Large intestine (tissue), 3 donors: ENCODE measurements around the gene FARS2. TPM values are rescaled to one million over a fixed set of nuclear protein-coding genes. Genes with fewer than 3 reads are reported as not detected.
"Not testable (repeated sequence)": the region's sequence is repeated elsewhere in the genome, so short reads cannot be mapped to it uniquely, and the experiment has no call there.

ENCODE experiments used
- DNase-seq, 2 donors: peaks; one replicate each; pipeline versions ENCODE4 v3.0.0 to v3.0.0-alpha.2; 2013
- H3K27ac ChIP-seq: one replicate; pipeline ENCODE4 v1.5.1; 2013; ENCODE audit warnings: low read length
- H3K27me3 ChIP-seq: 2 replicates; pipeline ENCODE4 v1.6.1; 2013; ENCODE audit warnings: low read length; ENCODE audit not compliant: control insufficient read depth, insufficient read depth
- H3K36me3 ChIP-seq: 2 replicates; pipeline ENCODE4 v1.6.1; 2013; ENCODE audit warnings: low read length; ENCODE audit not compliant: control insufficient read depth, insufficient read depth
- H3K4me1 ChIP-seq: one replicate; pipeline ENCODE4 v1.6.1; 2013; ENCODE audit warnings: low read length; ENCODE audit not compliant: control insufficient read depth, insufficient read depth
- H3K4me3 ChIP-seq: one replicate; pipeline ENCODE4 v1.5.1; 2013; ENCODE audit warnings: low read length
- H3K9me3 ChIP-seq: one replicate; pipeline ENCODE4 v1.6.1; 2013; ENCODE audit warnings: mild to moderate bottlenecking, low read depth, low read length, moderate library complexity; ENCODE audit not compliant: control insufficient read depth
- WGBS: methylation state at CpG from one replicate; pipeline ENCODE4 v1.1.5; 2013; ENCODE audit warnings: low lambda C conversion rate; ENCODE audit not compliant: insufficient coverage; 5-methylcytosine and 5-hydroxymethylcytosine counted together
- polyA plus RNA-seq: library from polyadenylated mRNA; unstranded; fragments of 120-200 nt; gene quantifications from one replicate; pipeline ENCODE4 v1.2.1, GENCODE V29; 2013

FARS2 gene
- polyA plus RNA-seq, 1 donor: 14.3 TPM

DNA sequence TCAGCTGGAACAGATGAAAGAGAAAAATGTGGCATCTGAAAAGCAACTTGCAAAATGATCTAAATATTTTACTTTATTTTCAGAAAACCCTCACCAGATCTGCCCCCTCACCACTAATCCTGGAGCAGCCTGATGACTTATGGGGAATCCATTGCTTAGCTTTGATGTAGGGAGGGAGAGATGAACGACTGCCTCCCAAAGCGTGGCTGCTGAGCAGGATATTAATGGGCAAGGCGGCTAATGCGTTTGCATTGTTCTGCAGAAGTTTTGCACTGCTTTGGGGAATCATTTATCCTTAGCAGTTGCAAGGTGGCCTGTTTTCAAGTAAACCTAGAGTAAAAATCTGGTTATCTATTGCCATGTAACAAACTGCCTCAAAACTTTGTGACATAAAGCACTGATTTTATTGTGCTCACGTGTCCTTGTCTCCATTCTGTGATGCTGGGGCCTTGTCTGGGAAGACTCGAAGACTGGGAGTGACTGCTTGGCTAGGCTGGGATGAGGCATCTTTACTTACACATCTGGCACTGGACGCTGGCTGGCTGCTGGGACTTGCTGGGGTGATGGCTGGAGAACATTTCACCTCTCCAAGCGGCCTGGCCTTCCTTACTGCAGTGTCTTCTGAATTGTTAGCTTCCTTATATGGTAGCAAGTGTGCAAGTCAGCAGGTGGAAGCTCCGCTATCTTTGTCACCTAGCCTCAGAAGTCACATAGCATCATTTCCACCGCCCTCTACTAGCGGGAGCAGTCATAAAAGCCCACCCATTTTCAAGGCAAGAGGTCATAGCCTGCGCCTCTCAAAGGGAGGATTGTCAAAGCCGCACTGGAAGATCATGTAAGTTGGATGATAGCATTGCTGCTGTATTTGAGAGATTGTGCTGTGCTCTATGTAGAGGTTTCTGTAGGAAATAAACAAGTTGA is 432.2 kb downstream of the FARS2 start:
- Histone ChIP-seq H3K9me3 (no peaks in the 10 kb centered on the region), H3K4me3 (no peak overlapping the region), H3K27ac (no peak overlapping the region), H3K4me1 (no peaks in the 10 kb centered on the region), H3K27me3 (no peaks in the 10 kb centered on the region), H3K36me3 (no peaks in the 10 kb centered on the region)
- no CpG with 5 or more reads among the region's 13 CpGs for WGBS
- DNase-seq: no peak

DNA sequence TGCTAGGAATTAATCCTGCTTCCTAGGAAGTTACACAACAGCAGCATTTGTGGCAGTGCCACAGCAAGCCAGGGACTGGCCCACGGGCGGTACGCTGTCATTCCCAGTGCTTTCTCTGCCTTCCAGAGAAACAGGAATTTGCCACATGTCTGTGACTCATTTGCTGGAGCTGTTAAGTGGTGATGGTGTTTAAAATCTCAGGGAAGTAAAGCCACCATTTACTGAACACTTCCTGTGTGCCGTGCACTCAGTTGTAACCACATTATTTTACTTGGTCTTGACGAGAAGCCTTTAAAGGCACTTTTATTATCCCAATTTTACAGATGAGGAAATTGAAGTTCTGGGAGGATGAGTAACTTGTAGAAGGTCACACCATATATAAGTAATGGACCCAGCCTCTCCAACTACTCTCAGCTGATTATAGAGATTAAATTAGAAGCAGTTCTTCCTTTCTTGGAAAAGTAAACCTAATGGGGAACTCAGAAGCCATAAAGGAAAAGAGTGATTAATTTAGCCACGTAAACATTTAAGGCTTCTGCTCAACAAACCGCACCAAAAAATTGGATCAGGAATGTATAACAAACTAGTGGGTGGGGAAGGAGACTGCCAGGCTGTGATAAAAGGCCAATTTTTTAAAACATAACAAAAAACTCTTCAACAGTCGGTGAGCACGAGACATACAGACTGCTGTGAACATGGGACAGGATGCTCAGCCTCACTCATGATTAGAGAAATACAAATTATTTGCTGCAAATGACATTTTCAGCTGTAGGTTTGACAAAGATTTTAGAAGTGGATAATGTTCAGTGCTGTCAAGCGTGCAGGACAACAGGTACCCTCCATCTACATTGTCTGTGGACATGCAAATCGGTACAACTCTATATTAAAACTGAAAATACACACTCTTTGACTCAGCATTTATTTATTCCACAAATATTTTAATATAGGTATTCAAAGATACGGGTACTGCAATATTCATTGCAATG is 434.2 kb downstream of the FARS2 start:
- Histone ChIP-seq H3K9me3 (no peaks in the 10 kb centered on the region), H3K27ac (no peak overlapping the region), H3K4me3 (no peak overlapping the region), H3K27me3 (no peaks in the 10 kb centered on the region), H3K36me3 (no peaks in the 10 kb centered on the region), H3K4me1 (no peaks in the 10 kb centered on the region)
- 87% methylated on average over 4 of the region's 12 CpGs for WGBS
- DNase-seq: no peak

- H3K27ac ChIP-seq: no peak overlapping the region
- no peak overlapping the region for H3K4me3 ChIP-seq
- no peaks in the 10 kb centered on the region for H3K36me3 ChIP-seq
- no peak for DNase-seq
- no peaks in the 10 kb centered on the region for H3K27me3 ChIP-seq
- H3K4me1 ChIP-seq: no peaks in the 10 kb centered on the region
- H3K9me3 ChIP-seq: no peaks in the 10 kb centered on the region
Observed at GRCh38 chr6:5697508-5697907, 436.2 kb downstream of the FARS2 start.

DNA sequence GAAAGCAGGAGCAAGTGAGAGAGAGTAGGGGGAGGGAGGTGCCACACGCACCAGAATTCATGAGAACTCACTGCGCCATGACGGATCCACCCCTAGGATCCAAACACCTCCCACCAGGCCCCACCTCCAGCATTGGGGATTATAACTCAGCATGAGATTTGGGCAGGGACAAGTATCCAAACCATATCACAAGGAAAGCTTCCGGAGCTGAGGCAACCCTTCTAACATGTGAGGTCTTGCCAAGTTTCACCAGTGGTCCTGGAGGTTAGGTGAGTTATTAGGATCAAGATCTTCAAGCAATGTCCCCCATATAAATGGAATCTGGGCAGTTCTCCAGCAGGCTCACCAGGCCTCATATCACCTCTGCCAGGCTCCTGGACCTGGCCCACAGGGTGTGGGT is 437.0 kb downstream of the FARS2 start:
- H3K4me1 ChIP-seq: no peaks in the 10 kb centered on the region
- H3K9me3 ChIP-seq: no peaks in the 10 kb centered on the region
- no peaks in the 10 kb centered on the region for H3K36me3 ChIP-seq
- no peak for DNase-seq
- H3K27ac ChIP-seq: no peak overlapping the region
- H3K4me3 ChIP-seq: no peak overlapping the region
- no CpG with 5 or more reads among the region's 4 CpGs for WGBS
- H3K27me3 ChIP-seq: no peaks in the 10 kb centered on the region

- H3K4me1 ChIP-seq, H3K9me3 ChIP-seq, H3K36me3 ChIP-seq, H3K27ac ChIP-seq, DNase-seq, H3K4me3 ChIP-seq, H3K27me3 ChIP-seq: not testable (repeated sequence)
Observed at GRCh38 chr6:5699064-5699463, 437.8 kb downstream of the FARS2 start.

- no CpG with 5 or more reads among the region's 14 CpGs for whole genome bisulfite sequencing
Observed at GRCh38 chr6:5701174-5701573, 439.9 kb downstream of the FARS2 start.

DNA sequence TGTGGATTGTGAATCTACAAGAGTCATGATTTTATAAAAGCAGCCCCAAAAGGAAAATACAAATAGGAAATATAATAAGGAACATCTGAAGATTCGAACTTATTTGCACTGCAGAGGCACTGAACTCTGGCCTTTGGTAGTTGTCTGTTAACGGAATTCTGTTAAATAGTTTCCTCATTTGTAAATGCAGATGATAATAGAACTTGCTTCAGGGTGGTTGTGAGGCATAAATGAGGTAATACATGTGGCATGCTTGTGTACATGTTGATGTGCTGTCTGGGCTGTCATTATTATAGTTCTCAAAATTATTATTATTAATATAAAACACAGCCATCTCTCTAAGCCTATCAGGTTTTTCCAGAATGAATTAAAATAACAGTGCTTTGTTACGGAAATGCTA is 443.4 kb downstream of the FARS2 start:
- H3K9me3 ChIP-seq: no peaks in the 10 kb centered on the region
- WGBS: 90% methylated on average over 2 of the region's 3 CpGs
- H3K27ac ChIP-seq: no peak overlapping the region
- H3K27me3 ChIP-seq: no peaks in the 10 kb centered on the region
- H3K4me3 ChIP-seq: no peak overlapping the region
- no peaks in the 10 kb centered on the region for H3K4me1 ChIP-seq
- no peak for DNase-seq
- no peaks in the 10 kb centered on the region for H3K36me3 ChIP-seq

More at GRCh38 chr6:5701174-5701573, 439.9 kb downstream of the FARS2 start:
- no peaks in the 10 kb centered on the region for H3K9me3 ChIP-seq
- H3K27ac ChIP-seq: no peak overlapping the region
- no peaks in the 10 kb centered on the region for H3K4me1 ChIP-seq
- H3K36me3 ChIP-seq: no peaks in the 10 kb centered on the region
- no peaks in the 10 kb centered on the region for H3K27me3 ChIP-seq
- H3K4me3 ChIP-seq: no peak overlapping the region
- no peak for DNase-seq

- no peaks in the 10 kb centered on the region for H3K27me3 ChIP-seq
- no peaks in the 10 kb centered on the region for H3K4me1 ChIP-seq
- H3K36me3 ChIP-seq: no peaks in the 10 kb centered on the region
- no peak overlapping the region for H3K27ac ChIP-seq
- WGBS: 100% methylated on average over 2 of the region's 13 CpGs
- H3K4me3 ChIP-seq: no peak overlapping the region
- DNase-seq: no peak
- H3K9me3 ChIP-seq: no peaks in the 10 kb centered on the region
Observed at GRCh38 chr6:5705252-5705651, 443.9 kb downstream of the FARS2 start.

- Histone ChIP-seq H3K36me3 (no peaks in the 10 kb centered on the region), H3K9me3 (no peaks in the 10 kb centered on the region), H3K4me1 (no peaks in the 10 kb centered on the region), H3K27ac (no peak overlapping the region), H3K27me3 (no peaks in the 10 kb centered on the region), H3K4me3 (no peak overlapping the region)
- no peak for DNase-seq
- WGBS: 83% methylated on average over 1 of the region's 19 CpGs
Observed at GRCh38 chr6:5706124-5707033, 445.1 kb downstream of the FARS2 start.
